SK-N-SH treated with all-trans-retinoic acid at 6 μM for 48 hours (cell line): ENCODE results near the gene PSMF1.

Experiments used
- GLIS3 ChIP-seq: fragments of 250-450 bp; sonication (Bioruptor Pico); IDR thresholded peaks from 2 replicates; pipeline ENCODE4 v1.5.0; 2020; ENCODE audit warnings: mild to moderate bottlenecking, moderate library complexity
- ZNF565 ChIP-seq: fragments of 450-650 bp; formaldehyde crosslinking; conservative IDR thresholded peaks from 2 replicates; pipeline ENCODE4 v1.5.0; 2020; ENCODE audit warnings: low read depth, mild to moderate bottlenecking, moderate library complexity
- TF ChIP-seq, protein P1 (sequence below): fragments of 250-450 bp; sonication (Bioruptor Pico); IDR thresholded peaks from 2 replicates; pipeline ENCODE4 v1.5.0; 2020; ENCODE audit warnings: mild to moderate bottlenecking, moderate library complexity
- TF ChIP-seq, protein P2 (sequence below): fragments of 250-450 bp; sonication (Bioruptor Pico); IDR thresholded peaks from 2 replicates; pipeline ENCODE4 v1.5.1; 2020; ENCODE audit warnings: low read depth, mild to moderate bottlenecking, moderate library complexity

DNA sequence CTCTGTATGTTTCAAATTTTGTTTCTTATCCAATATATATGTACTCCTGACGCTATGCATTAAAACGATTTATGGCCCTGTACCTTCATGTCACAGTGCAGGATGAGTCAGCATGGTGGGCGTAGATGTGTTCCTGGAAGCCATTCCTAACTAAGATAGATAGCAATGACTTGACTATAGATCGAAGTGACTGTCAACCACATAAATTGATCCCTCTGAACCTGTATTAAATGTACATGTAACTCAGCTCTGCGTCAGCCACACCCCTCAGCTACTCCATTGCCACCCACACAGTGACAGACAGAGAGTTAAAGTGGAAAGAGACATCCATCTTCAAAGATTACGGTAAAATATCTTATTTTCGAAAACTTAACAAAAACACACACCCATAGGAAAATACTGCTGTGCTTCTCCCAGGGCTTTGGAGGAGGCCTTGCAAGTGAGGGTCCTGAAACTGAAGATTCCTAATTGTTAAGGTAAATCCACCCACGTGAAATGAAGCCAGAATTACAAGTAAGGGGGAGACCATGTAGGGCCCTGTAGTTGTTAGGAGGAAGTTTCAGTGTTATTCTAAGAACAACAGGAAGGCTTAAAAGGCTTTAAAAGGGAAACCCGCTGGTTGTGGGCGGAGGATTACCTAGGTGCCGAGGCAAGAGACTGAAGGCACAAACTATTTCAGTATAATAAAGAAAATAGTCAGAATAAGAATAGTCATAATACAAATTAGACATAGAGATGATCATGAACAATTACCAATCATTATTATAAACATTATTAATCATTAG lies 97.2 kb downstream of the PSMF1 start:
- TF ChIP-seq, protein P1, sequence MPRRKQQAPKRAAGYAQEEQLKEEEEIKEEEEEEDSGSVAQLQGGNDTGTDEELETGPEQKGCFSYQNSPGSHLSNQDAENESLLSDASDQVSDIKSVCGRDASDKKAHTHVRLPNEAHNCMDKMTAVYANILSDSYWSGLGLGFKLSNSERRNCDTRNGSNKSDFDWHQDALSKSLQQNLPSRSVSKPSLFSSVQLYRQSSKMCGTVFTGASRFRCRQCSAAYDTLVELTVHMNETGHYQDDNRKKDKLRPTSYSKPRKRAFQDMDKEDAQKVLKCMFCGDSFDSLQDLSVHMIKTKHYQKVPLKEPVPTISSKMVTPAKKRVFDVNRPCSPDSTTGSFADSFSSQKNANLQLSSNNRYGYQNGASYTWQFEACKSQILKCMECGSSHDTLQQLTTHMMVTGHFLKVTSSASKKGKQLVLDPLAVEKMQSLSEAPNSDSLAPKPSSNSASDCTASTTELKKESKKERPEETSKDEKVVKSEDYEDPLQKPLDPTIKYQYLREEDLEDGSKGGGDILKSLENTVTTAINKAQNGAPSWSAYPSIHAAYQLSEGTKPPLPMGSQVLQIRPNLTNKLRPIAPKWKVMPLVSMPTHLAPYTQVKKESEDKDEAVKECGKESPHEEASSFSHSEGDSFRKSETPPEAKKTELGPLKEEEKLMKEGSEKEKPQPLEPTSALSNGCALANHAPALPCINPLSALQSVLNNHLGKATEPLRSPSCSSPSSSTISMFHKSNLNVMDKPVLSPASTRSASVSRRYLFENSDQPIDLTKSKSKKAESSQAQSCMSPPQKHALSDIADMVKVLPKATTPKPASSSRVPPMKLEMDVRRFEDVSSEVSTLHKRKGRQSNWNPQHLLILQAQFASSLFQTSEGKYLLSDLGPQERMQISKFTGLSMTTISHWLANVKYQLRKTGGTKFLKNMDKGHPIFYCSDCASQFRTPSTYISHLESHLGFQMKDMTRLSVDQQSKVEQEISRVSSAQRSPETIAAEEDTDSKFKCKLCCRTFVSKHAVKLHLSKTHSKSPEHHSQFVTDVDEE, result no peak
- TF ChIP-seq, protein P2, sequence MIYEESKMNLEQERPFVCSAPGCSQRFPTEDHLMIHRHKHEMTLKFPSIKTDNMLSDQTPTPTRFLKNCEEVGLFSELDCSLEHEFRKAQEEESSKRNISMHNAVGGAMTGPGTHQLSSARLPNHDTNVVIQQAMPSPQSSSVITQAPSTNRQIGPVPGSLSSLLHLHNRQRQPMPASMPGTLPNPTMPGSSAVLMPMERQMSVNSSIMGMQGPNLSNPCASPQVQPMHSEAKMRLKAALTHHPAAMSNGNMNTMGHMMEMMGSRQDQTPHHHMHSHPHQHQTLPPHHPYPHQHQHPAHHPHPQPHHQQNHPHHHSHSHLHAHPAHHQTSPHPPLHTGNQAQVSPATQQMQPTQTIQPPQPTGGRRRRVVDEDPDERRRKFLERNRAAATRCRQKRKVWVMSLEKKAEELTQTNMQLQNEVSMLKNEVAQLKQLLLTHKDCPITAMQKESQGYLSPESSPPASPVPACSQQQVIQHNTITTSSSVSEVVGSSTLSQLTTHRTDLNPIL (CRISPR knock-in tag), result no peak
- no peak for TF ChIP-seq ZNF565 (CRISPR knock-in tag)
- no peak for TF ChIP-seq GLIS3
